ENCODE data around the gene RDX.

DNA sequence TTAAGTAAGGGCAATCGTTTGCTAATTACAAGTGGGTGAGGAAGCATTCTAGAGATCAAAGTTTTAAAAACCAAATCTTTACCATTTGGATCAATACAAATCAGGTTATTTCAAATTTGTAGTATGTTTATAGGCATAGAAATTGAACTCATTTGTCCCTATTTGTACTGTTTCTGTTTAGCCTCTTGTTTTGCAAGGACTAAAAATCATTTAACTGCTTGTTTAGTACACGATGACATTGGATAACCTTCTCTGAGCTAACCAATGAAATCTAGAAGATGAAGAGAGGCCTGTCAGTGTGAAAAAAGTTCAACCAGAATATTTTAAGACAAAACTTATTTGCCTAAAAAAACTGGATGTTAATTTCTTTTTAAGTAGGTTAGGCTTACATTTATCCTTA, 163.3 kb downstream of the RDX start:
- TF ChIP-seq SIX5 (IDR thresholded peaks at IDR 0.05; ENCODE audit: low read depth, low read length, severe bottlenecking) (no peak), GABPA (IDR thresholded peaks at IDR 0.05; ENCODE audit: low read depth) (no peak), EZH2 (IDR thresholded peaks at IDR 0.05; ENCODE audit: borderline replicate concordance, control insufficient read depth, low read depth, low read length) (no peak), RFX5 (IDR thresholded peaks at IDR 0.05; ENCODE audit: low read depth, low read length) (no peak), HDAC6 (IDR thresholded peaks at IDR 0.05; ENCODE audit: unreplicated experiment) (no peak), ZZZ3 (IDR thresholded peaks at IDR 0.05; ENCODE audit: control insufficient read depth, insufficient read length, low read depth) (no peak), POLR2A (IDR thresholded peaks at IDR 0.05; ENCODE audit: low read depth, low read length) (no peak), ZBED1 (IDR thresholded peaks at IDR 0.05; ENCODE audit: borderline replicate concordance) (no peak), KDM1A (IDR thresholded peaks at IDR 0.05; ENCODE audit: borderline replicate concordance) (no peak), JUNB (IDR thresholded peaks at IDR 0.05) (no peak), EP300 (IDR thresholded peaks at IDR 0.05; ENCODE audit: borderline replicate concordance in 1 of 2, control insufficient read depth in 1 of 2, low read depth in 2 of 2, low read length in 2 of 2) (no peak), SUPT20H (IDR thresholded peaks at IDR 0.05; ENCODE audit: borderline replicate concordance, control insufficient read depth, low read depth, low read length) (no peak)
- TF ChIP-seq, protein P1, sequence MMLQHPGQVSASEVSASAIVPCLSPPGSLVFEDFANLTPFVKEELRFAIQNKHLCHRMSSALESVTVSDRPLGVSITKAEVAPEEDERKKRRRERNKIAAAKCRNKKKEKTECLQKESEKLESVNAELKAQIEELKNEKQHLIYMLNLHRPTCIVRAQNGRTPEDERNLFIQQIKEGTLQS (IDR thresholded peaks at IDR 0.05; ENCODE audit: borderline replicate concordance, extremely low read depth, low read depth, low read length), result no peak
- TF ChIP-seq, protein P2, sequence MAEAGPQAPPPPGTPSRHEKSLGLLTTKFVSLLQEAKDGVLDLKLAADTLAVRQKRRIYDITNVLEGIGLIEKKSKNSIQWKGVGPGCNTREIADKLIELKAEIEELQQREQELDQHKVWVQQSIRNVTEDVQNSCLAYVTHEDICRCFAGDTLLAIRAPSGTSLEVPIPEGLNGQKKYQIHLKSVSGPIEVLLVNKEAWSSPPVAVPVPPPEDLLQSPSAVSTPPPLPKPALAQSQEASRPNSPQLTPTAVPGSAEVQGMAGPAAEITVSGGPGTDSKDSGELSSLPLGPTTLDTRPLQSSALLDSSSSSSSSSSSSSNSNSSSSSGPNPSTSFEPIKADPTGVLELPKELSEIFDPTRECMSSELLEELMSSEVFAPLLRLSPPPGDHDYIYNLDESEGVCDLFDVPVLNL (IDR thresholded peaks at IDR 0.05; ENCODE audit: low read depth, low read length), result no peak
